DOHH2 (cell line): ENCODE data around the gene KIAA0040.

Source experiments
- EZH2phosphoT487 ChIP-seq: fragments of 200-600 bp; sonication (generic); IDR thresholded peaks from 2 replicates; pipeline ENCODE4 v1.6.1; 2017; ENCODE audit warnings: borderline replicate concordance, mild to moderate bottlenecking, antibody characterized with exemption, low read length, moderate library complexity, mixed read lengths
- TF ChIP-seq, protein P1 (sequence below): fragments of 200-600 bp; sonication (generic); IDR thresholded peaks from one replicate; pipeline ENCODE4 v1.5.1; 2014; ENCODE audit warnings: antibody characterized with exemption, mild to moderate bottlenecking, low read depth, low read length; ENCODE audit not compliant: poor library complexity, severe bottlenecking

DNA sequence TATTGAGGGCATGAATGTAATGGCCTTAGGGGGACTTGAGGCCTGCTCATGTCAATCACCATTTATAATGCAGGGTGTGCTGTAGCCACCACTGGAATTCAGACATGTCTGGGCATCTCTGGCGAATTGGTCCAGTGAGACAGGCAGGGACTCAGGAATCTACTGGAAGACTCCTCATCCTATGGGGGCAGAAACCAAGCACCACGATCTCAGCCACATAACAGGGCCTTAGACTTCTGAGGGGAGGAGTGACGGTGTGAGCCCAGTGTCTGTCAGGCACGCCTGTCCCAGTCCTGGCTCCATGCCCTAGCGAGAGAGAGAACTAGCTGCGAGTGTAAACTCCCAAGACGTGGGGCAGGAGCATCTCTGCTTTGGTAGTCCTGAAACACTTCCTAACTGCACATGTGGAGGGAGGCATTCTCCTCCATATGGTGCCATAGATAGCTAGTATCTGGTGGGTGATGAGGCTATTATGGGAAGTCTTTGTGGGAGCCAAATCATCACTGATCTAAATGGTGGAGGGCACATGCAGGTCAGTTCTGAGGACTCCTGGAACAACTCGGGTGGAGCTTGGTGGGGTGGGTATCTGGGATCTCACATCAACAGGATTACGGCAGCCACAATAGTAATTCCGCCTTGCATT, 29.8 kb upstream of the KIAA0040 start:
- TF ChIP-seq, protein P1, sequence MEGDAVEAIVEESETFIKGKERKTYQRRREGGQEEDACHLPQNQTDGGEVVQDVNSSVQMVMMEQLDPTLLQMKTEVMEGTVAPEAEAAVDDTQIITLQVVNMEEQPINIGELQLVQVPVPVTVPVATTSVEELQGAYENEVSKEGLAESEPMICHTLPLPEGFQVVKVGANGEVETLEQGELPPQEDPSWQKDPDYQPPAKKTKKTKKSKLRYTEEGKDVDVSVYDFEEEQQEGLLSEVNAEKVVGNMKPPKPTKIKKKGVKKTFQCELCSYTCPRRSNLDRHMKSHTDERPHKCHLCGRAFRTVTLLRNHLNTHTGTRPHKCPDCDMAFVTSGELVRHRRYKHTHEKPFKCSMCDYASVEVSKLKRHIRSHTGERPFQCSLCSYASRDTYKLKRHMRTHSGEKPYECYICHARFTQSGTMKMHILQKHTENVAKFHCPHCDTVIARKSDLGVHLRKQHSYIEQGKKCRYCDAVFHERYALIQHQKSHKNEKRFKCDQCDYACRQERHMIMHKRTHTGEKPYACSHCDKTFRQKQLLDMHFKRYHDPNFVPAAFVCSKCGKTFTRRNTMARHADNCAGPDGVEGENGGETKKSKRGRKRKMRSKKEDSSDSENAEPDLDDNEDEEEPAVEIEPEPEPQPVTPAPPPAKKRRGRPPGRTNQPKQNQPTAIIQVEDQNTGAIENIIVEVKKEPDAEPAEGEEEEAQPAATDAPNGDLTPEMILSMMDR = no peak
- TF ChIP-seq EZH2phosphoT487 = no peak
